Muscle layer of duodenum (tissue), 2 donors: ENCODE data around the gene WIZ.

ENCODE experiments used
- H3K27ac ChIP-seq: one replicate; pipeline ENCODE4 v1.7.0; 2013; ENCODE audit warnings: mild to moderate bottlenecking, low read length
- H3K27me3 ChIP-seq: one replicate; pipeline ENCODE4 v1.7.0; 2013; ENCODE audit warnings: low read depth, mild to moderate bottlenecking, control low read depth, low read length
- H3K36me3 ChIP-seq, 2 donors: one replicate each; pipeline ENCODE4 v1.7.0; 2013; ENCODE audit warnings: low read length in 2 of 2, control low read depth in 1 of 2, mild to moderate bottlenecking in 1 of 2; ENCODE audit not compliant: insufficient read depth in 2 of 2, control insufficient read depth in 1 of 2
- H3K4me1 ChIP-seq, 2 donors: one replicate each; pipeline ENCODE4 v1.7.0; 2013; ENCODE audit warnings: low read length in 2 of 2, mild to moderate bottlenecking in 2 of 2, control low read depth in 1 of 2, moderate library complexity in 1 of 2; ENCODE audit not compliant: insufficient read depth in 2 of 2, control insufficient read depth in 1 of 2
- H3K4me3 ChIP-seq, 2 donors: one replicate each; pipeline ENCODE4 v1.7.0; 2013; ENCODE audit warnings: low read length in 2 of 2, low read depth in 1 of 2, mild to moderate bottlenecking in 1 of 2
- H3K9me3 ChIP-seq, 2 donors: one replicate each; pipeline ENCODE4 v1.7.0; 2013; ENCODE audit warnings: low read length in 2 of 2, control low read depth in 1 of 2, mild to moderate bottlenecking in 1 of 2; ENCODE audit not compliant: control insufficient read depth in 1 of 2
- donor health status: healthy.

Gene WIZ

DNA sequence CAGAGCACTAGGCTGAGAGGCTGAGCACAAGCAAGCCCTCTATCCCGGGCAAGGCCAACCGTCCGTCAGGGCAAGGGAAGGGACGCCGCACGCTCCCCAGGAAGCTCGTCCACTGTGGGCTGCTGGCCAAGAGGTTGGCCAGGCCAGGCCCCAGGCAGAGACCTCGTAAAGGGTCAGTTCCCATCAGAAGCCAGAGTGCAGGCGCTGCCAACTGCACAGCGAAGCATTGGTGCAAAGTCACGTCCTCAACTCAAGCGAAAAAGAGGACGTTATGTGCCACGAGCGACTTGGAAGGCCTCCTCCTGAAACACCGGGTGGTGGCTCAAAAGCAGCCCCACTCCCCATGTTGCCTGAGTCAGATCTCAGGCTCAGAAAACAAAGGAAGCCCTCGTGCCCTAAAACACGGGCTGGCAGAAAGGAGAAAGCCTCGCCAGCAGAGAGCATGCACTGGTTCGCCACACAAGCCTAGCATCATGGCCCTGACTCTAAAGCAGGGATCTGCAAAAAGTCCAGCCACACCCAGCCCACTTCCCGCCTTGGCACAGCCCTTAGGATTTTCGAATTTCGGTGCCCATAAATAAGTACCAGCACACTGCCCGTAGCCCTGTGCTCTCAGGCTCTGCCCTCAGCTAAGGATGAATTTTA lies 74.8 kb downstream of the WIZ start:
- H3K9me3 ChIP-seq, result no peaks in the 10 kb centered on the region
- H3K4me3 ChIP-seq, result no peak overlapping the region
- peaks cover 21 to 39% of the 10 kb centered on the region in 2 donors for H3K36me3 ChIP-seq
- H3K4me1 ChIP-seq, result peaks cover 4 to 41% of the 10 kb centered on the region in 2 donors
- H3K27ac ChIP-seq, result no peak overlapping the region
- no peaks in the 10 kb centered on the region for H3K27me3 ChIP-seq

DNA sequence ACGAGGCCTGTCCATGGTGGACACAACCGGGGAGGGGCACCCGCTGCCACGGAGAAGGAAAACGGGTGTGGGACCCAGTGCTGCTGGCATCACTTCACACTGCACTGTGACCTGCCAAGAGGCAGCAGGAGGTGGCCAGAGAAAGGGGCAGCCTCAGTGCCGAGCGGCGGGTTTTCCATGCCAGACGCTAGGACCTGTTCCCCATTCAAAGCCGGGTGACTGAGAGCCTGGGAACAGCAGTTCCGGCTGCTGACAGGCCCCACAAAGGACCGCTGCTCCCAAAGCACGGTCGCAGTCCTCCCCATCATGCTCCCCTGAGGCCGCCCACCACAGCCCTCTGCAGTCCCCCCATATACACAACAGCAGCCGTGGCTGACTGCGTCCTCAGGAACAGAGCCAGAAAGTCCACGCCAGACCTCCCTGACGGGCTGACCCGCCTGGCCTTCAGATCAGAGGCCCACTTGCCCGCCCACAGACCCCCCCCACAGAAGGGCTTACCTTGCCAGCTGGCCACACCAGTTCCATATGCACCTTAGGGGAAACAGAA lies 75.6 kb downstream of the WIZ start:
- no peak overlapping the region for H3K27ac ChIP-seq
- peaks cover 4 to 41% of the 10 kb centered on the region in 2 donors for H3K4me1 ChIP-seq
- peaks cover 27 to 47% of the 10 kb centered on the region in 2 donors for H3K36me3 ChIP-seq
- H3K4me3 ChIP-seq, result no peak overlapping the region
- no peaks in the 10 kb centered on the region for H3K9me3 ChIP-seq
- H3K27me3 ChIP-seq, result no peaks in the 10 kb centered on the region

DNA sequence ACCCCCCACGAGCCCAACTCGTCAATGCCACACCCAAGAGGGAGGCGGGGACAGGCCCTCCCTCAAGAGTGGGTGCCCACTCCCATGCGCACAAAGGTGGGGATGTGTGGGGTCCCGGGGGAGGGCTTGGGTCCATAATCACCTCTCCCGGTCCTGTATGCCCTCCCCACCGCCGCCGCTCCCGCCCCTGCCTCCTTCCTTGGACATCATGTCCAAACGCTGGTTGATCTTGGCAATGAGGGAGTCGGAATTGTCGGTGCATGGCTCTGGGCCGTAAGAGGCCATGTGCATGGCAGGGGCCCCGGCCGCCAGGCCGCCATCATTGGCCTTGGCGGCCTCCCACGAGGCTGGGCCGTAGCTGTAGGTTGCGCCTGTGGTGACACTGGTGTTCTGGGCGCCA lies 76.1 kb downstream of the WIZ start:
- H3K27me3 ChIP-seq, result no peaks in the 10 kb centered on the region
- H3K36me3 ChIP-seq, result peaks cover 32 to 48% of the 10 kb centered on the region in 2 donors
- H3K9me3 ChIP-seq, result no peaks in the 10 kb centered on the region
- peaks cover 4 to 41% of the 10 kb centered on the region in 2 donors for H3K4me1 ChIP-seq
- no peak overlapping the region for H3K27ac ChIP-seq
- H3K4me3 ChIP-seq, result no peak overlapping the region

DNA sequence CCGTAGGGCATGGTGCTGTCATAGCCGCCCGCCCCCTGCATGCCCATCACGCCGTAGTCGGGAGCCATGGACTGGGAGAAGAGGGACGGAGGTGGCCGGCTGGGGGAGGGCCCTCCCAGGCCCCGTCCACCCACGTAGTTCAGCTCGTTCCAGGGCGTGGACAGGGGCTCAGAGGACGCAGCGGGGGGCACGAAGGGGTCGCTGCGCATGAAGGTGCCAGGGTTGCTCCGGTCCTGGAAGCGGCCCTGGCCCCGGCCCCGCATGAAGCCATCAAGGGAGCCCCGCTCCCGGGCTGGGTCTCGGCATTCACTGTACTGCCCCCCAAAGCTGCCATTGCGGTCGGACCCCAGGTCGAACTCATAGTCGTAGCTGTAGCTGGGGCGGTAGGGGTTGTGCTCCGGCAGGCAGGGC lies 76.9 kb downstream of the WIZ start:
- Histone ChIP-seq H3K36me3 (peaks cover 40 to 54% of the 10 kb centered on the region in 2 donors), H3K4me1 (peaks cover 2 to 38% of the 10 kb centered on the region in 2 donors), H3K27me3 (no peaks in the 10 kb centered on the region), H3K9me3 (no peaks in the 10 kb centered on the region), H3K27ac (no peak overlapping the region), H3K4me3 (no peak overlapping the region)

DNA sequence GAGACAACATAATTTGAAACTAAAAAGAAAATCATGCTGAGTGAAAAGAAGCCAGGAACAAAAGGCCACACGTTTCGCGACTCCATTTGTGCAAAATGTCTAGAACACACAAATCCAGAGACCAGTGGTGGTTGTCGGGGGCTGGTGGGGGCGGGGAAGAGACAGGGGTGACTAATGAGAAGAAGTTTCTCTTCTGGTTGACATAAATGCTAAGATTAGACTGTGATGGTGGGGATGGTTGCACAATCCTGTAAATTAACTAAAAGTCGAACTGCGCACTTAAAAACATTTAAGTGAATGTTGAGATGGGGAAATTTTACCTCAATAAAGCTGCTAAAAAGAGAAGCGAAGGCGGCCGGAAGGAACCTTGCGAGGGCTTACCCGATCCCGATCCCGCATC lies 77.3 kb downstream of the WIZ start:
- H3K4me3 ChIP-seq, result no peak overlapping the region
- H3K36me3 ChIP-seq, result peaks cover 44 to 58% of the 10 kb centered on the region in 2 donors
- peaks cover 0 to 34% of the 10 kb centered on the region in 2 donors for H3K4me1 ChIP-seq

DNA sequence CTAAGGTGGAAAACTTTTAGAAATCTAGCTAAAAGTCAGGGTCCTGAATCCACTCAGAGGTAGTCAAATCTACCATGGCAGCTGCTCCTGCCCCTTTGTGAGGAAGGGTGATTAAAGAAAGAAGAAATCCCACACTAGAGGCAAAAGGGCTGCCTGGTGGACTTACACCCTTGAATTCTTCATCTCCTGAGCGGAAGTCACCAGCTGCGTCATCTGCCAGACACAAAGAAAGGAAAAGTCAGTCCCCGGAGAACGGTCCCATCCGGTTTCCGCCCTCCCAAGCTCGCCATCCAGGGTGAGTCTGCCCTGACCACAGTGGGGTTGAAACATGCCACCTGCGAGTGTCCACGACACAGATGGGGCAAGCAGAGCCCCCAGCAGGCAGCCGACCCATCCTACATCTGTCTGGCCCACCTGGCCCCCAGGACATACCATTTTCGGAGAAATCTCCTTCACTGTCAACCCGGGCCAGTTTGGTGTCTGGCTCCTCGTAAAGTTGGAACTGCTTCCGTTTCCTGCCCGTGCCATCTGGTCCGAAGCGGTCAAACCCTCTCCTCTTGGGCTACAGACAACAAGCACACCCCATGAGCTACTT lies 77.9 kb downstream of the WIZ start:
- Histone ChIP-seq H3K36me3 (peaks cover 46 to 62% of the 10 kb centered on the region in 2 donors), H3K4me1 (peaks cover 0 to 28% of the 10 kb centered on the region in 2 donors), H3K9me3 (no peaks in the 10 kb centered on the region), H3K27ac (no peak overlapping the region), H3K4me3 (no peak overlapping the region), H3K27me3 (no peaks in the 10 kb centered on the region)

More for the DNA sequence above, 77.3 kb downstream of the WIZ start:
- H3K27ac ChIP-seq, result no peak overlapping the region
- no peaks in the 10 kb centered on the region for H3K9me3 ChIP-seq
- no peaks in the 10 kb centered on the region for H3K27me3 ChIP-seq

DNA sequence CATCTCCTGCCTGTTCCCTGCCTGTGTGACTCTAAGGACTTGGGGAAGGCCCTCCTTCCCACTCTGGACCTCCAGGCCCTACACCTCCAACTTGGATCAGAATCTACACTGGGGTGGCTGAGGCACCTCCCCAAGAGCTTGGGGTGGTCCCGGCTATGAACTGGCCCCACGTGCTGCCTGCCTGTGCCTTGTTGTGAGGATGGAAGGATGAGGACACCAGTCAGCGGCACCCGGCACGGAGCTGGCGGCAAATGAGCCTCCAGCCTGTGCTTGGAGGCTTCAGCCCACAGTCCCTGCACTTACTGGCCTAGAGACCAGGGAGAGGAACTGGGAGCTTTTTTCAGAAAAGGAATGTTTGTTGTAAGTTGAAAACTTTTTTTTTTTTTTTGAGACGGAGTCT lies 78.6 kb downstream of the WIZ start:
- H3K27me3 ChIP-seq, result no peaks in the 10 kb centered on the region
- H3K27ac ChIP-seq, result no peak overlapping the region
- peaks cover 0 to 21% of the 10 kb centered on the region in 2 donors for H3K4me1 ChIP-seq
- no peaks in the 10 kb centered on the region for H3K9me3 ChIP-seq
- H3K36me3 ChIP-seq, result peaks cover 46 to 62% of the 10 kb centered on the region in 2 donors
- no peak overlapping the region for H3K4me3 ChIP-seq
